ENCODE results near the gene PTP4A2. TPM values are rescaled to one million over a fixed set of nuclear protein-coding genes. Genes with fewer than 3 reads are reported as not detected.
A peak's percentile ranks its signal among the peaks of the same experiment; 100 is the strongest.
"Not testable (repeated sequence)": the region's sequence is repeated elsewhere in the genome, so short reads cannot be mapped to it uniquely, and the experiment has no call there.

PTP4A2 gene
- total RNA-seq, 2 donors from 2014 or later, result 259 to 375 TPM

DNA sequence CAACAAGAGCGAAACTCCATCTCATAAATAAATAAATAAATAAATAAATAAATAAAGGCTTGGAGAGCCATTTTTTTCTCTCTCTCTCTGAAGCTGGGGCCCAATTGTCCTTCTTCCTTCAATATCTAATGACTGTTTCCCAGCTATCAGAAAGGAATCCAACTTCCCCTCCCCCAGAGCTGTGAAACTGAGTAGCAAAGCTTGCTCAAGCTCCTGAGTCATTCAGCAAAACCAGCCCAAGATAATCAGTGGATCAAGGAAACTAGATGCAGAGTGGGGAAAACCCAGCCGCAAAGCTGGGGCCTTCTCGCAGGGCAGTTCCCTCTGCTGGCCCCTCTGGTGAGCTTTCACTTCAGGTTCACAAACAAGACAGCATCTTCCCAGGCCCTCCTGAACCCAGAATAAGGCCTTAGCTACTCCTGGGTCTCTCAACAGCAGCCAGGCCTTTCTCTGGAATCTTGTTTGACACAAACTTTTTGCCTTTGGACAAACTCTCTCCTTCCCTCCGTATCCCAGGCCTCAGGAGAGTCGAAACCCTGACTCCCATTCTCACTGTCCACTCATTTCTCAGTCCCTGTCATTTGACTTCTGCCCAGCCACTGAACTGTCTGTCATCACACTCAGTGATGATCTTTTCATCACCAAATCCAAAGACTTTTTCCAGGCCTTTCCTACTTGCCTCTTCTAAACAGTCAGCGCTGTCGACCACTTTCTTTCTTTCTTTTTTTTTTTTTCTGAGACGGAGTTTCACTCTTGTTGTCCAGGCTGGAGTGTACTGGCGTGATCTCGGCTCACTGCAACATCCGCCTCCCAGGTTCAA, 18.0 kb upstream of the PTP4A2 start:
- peak; percentile 92 for DNase-seq (ENCODE audit: low spot score)
- intact Hi-C loops (cut with DNase I), result no loop called here

DNA sequence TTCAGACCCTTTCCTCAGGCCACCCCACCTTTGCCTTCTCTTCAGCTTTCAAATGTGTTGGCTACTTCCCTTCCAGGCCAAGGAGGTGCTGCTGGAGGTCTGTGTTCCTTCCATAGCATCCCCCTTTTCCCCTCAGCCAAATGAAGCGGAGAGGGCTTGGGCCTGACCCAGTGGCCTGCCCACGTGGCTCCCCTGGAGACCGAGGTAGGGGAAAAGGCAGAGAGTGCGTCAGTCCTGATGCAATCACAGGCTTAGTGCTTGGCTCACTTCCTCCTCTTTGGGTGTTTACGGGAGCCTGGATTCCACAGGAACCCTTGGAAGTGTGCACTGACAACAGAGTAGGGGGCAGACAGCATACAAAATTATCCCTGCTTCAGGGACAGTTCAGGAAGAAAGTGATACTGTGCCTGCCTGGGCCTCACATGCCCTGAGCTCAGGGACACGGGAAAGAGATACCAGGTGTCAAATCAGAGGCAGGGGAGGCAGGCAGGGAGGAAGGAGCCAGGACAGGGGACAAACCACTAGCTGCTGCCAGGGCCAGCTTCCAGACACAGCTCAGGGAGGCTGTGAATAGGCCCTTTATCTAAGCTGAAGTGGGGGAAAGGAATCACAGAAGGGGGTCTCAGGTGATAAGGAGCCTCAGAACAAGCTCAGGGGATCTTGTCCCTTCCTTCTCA, 16.6 kb upstream of the PTP4A2 start:
- intact Hi-C loops (cut with DNase I), result no loop called here

DNA sequence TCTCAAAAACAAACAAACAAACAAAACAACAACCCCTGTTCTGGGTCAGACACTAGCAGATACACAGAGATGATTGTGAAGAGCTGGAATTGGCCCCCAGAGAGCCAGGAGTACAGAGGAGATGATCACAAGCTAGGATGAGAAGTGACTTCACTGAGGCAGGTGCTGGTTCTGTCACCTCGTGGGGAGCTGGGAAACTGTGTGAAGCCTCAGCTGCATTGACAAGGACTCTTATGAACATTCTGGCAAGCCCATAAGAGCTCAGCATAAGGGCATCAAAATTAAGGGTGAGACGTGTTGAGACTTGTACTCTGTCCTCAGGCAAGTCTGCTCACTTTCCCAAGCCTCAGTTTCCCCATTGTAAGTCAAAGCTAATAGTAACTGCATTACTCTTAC, 14.7 kb upstream of the PTP4A2 start:
- intact Hi-C loops (cut with DNase I), result no loop called here
- DNase-seq (ENCODE audit: low spot score), result no peak

More for the DNA sequence above, 16.6 kb upstream of the PTP4A2 start:
- peak; percentile 95 for DNase-seq (ENCODE audit: low spot score)

DNA sequence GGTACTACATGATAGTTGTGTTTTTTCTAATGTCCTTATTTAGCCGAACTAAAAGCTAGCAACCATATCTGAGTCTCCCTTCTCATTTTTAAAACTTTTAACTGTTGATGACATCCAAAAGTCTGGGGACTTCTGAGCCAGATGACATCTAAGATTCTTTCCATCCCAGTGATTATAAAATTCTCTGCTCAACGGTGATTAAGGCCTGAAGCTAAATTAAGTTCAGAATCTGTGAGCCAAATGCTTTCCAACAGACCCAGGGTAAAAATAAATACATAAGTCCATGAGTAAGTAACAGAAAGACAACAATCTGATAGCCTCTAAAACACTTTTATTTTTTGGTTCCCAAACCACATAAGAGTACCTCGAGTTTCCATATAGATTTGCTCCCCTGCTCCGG, 13.1 kb upstream of the PTP4A2 start:
- intact Hi-C loops (cut with DNase I), result no loop called here
- DNase-seq (ENCODE audit: low spot score), result no peak

DNA sequence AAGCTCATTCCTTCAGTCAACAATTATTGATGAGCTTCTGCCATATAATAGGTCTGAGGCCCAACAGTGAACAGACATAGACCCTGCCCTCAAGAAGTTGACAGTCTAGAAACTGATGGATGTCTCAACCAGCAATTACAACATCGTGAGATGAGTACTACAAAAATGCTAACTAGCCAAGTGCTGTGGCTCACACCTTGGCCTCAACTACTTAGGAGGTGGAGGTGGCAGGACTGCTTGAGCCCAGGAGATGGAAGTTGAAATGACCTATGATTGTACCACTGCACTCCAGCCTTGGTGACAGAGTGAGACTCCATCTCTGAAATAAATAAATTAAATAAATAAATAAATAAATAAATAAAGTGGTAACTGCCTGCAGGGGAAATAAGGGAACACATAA, 11.7 kb upstream of the PTP4A2 start:
- intact Hi-C loops (cut with DNase I), result no loop called here

DNA sequence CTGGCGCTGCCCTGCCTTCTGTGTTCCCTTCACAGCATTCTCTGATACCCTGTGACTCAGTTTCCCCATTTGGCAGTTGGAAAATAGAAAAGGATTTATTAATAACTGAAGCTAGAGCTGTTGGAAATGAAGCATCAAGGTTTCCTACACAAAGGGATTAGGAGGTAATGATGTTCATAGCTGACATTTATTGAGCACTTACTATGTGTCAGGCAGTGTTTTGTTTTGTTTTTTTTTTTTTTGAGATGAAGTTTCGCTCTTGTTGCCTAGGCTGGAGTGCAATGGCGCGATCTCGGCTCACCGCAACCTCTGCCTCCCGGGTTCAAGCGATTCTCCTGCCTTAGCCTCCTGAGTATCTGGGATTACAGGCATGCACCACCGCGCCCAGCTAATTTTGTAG, 7.5 kb upstream of the PTP4A2 start:
- DNase-seq (ENCODE audit: low spot score); intact Hi-C loops (cut with DNase I): not testable (repeated sequence)

More for the DNA sequence above, 11.7 kb upstream of the PTP4A2 start:
- no peak for DNase-seq (ENCODE audit: low spot score)

DNA sequence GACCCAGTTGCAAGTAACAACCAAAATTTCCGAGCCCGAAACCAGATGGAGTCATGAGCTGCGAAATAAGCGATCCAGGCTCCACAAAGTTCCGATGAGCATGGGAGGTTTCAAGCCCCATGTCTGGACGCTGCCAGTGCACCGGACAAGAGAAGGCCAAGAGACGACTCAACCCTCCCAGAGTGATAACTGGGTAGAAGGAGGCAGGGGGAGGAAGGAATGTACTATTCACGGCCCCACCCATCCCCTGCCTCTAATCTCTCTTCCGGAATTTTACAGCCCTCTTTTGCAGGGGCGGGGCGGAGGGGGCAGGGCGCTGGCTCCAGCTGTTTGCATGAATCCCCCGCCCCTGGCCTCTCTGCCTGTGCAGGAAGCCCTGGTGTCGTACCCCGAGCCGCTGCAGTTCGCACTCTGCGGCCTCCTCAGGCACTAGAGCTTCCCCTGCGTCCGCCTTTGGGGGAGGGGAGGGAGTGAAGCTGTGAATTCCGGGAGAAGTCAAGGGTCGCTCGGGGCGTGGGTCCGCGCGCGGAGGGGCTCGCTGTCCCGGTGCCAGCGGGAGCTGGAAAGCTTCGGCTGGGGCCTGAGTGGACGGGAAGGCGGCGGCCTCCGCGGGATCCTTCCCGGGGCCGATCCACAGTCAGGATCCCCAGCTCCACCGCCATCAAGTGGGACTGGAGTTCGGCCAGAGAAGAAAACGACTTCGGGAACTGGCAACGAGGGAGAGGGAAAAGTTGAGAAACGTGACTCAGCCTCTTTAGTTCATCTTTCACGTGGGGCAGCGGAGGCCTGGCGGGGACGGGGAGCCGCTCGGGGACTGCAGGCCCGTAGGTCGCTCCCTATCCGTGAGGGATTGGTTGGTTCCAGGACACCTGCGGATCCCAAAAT, 6.3 kb upstream of the PTP4A2 start:
- DNase-seq (ENCODE audit: low spot score), result peak; percentile 97
- intact Hi-C loops (cut with DNase I), result no loop called here

DNA sequence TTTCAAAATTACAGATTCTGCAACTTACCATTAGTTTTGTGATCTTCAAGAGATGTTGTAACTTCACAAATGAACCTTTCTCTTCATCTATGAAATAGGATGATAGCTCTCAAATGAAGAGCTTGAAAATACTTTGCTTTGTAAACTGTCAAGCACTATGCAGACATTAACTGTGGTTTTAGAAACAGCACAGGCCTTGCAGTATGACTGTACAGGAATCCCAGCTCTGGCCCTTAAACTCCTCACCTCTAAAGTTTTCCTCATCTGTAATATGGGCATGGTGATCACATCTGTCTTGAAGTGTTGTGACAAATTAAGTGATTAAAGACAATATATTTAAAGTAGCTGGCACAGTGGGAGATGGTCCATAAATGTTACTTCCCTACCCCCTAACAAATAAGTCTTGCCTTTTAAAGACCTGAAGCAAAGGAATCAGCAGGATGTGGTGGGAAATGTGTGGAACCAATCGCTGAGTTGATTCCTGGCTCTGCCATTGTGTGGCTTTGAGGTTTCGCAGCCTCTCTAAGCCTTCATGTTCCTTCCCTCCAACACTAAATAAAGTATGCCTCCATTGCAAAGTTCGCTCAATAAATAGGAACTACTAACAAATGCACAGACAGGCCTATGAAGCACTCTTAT, 5.5 kb upstream of the PTP4A2 start:
- DNase-seq (ENCODE audit: low spot score), result no peak
- intact Hi-C loops (cut with DNase I), result no loop called here

DNA sequence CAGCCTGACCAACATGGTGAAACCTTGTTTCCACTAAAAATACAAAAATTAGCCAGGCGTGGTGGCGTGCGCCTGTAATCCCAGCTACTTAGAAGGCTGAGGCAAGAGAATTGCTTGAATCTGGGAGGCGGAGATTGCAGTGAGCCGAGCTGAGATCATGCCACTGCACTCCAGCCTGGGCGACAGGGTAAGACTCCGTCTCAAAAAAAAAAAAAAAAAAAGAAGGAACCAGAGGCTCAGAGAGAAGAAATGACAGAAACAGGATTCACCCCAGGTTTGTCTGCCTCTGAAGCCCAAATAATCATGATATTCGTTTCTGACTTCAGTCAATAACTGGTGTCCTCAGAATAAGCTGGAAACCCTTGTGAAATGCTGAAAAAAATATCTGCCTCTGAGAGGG, 3.9 kb upstream of the PTP4A2 start:
- intact Hi-C loops (cut with DNase I); DNase-seq (ENCODE audit: low spot score): not testable (repeated sequence)

DNA sequence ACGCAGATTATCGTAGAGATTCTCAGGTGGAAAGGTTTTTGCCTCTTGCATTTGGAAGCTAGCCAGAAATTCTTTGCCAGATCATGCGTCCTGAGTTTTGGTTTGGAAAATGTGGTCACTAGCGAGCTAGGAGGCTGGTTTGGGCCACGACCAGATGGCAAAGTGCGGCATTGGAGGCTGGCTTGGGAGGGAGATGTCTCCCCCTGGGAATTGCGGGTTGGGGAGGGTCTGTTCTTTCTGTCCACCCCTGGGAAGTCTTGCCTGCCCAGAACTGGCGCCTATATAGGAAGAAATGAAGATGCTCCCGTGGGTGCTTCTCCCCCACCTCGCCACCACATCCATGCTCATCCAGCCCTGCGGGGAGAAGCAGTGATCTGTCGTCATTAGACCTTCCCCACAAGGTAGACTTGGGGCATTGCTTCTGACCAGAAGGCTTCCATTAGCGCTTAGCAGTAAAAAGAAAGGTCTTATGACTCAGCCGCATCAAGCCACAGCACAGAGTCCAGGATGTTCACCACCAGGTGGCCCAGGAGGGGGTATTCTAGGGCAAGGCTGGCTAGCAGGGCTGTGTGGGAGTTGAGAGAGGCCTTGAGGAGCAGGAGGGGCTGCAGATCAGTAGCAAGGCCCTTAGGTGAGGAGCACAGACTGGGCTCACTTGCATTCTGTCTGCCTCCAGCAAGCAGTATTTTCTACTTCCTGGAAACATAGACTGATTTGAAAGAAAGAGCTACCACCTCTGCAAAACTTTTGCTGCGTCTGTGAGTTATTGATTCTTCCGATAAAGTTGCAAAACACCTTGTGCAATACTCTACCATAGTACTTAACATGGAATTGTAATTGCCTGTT, 1.5 kb upstream of the PTP4A2 start:
- no peak for DNase-seq (ENCODE audit: low spot score)
- intact Hi-C loops (cut with DNase I), result no loop called here

DNA sequence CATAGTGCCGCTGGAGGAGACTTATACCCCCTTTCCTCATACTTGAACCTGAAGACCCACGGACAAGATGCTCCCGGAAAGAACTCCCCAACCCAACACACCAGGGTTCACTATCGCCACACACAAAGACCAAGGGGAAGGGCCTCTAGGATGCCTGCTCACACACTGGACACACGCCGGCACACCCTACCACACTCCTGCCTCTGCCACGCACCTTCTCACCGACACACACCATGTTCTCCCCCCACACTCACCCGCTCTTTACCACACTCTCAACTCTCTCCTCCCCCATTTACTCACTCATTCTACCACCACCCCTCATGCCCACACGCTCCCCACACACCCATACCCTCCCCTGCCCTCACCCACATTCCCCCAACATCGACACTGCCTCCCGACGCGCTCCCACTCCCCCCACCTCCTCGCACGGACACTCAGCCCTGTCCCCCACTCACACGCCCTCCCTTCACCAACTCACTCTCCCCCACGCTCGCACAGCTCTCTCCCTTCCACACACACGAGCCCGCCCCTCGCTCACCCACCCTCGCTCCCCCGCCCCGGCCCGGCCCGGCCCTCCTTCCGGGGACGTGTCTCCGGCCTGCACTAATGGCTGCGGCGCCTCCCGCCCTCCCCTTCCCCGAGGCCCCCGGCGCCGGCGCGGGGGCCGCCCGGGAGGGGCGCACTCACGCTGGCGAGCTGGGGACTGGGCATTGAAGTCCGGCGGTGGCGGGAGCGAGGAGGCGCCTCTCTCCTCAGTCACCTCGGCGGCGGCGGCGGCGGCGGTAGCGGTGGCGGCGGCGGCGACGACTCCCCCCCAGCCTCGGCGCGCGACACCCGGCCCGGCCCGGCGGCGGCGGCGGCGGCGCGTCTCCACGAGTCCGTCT, 626 bp downstream of the PTP4A2 start:
- intact Hi-C loops (cut with DNase I), result no loop called here

DNA sequence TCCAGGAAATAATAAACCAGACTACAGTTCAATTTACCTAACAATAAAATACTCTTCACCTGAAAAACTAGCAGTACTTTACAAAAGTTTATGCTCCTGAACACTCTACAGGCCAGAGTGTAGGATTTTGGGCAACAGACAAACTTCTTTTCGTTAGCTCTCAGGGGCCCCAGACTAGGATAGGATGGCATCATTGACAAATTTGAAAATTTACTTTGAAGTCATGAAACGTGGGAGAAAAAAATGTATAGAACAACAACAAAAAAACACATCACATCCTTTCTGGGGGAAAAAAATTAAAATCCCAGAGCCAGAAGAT, 1.2 kb downstream of the PTP4A2 start:
- DNase-seq (ENCODE audit: low spot score), result no peak
- intact Hi-C loops (cut with DNase I), result no loop called here

More for the DNA sequence above, 626 bp downstream of the PTP4A2 start:
- DNase-seq (ENCODE audit: low spot score), result peak; percentile 95

DNA sequence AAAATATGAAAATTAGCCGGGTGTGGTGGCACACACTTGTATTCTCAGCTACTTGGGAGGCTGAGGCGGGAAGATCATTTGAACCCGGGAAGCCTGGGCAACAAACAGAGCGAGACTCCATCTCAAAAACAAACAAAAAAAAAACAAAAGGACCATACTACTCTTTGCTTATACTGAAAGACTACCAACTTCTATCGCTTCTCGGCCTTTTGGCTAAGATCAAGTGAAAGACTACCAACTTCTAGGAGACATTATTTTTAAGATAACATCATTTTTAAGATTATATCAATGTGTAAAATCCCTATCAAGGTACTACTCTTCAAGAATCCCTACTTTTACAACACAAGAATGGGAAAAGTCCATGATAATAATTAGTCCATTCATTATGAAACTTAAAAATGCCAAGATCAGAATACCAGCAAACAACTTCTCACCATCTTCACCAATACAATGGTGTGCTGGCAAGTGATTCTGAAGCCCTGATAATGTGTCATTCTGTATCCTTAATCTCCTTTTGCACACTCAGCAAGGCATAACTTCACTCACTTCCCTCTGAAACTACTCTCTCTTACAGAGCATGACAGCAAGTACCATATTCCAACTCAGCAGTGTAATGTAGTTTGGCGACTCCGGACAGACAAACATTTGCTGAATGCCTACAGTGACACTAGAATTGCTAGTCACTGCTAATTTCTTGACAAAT, 1.7 kb downstream of the PTP4A2 start:
- intact Hi-C loops (cut with DNase I), result no loop called here
- no peak for DNase-seq (ENCODE audit: low spot score)

DNA sequence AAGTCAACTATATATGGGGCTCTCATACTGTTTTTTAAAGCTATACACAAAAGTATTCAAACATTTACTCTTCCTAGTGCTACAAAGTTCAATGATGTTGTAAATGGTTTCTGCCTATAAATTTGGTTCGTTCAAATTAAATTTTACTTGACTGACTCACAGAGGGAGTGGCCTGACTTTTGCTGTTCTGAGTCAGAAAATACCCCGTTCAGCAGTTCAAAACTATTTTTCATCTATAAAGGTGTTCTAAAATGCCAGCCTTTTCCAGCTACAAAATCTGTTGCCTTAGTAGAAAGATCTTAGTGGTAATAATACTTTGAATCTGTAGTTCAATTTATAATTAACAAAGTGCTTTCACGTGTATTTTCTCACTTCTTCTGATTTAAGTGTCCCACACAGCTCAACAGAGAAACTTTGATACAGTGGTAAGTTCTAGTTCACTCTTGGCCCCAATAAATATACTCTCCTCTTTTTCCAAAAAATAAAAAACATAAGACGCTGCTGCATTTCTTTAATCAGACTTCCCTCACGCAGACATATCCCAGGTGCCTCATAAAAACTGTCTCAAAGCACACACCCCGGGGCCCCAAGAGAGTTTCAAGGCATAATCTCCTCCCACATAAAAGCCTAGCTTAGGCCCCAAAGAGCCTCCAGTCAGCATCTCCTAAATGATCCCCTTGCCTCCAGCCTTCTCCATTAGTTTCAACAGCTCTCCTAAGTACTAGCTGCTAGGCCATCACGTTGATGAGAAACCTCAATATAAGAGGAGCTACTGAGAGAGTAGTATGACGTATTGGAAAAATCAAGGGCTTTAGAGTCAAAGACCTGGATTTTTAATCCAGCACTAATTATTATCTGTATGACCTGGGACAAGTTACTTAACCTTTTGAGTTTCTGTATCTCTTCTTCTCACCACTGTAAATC, 3.2 kb downstream of the PTP4A2 start:
- DNase-seq (ENCODE audit: low spot score), result no peak

DNA sequence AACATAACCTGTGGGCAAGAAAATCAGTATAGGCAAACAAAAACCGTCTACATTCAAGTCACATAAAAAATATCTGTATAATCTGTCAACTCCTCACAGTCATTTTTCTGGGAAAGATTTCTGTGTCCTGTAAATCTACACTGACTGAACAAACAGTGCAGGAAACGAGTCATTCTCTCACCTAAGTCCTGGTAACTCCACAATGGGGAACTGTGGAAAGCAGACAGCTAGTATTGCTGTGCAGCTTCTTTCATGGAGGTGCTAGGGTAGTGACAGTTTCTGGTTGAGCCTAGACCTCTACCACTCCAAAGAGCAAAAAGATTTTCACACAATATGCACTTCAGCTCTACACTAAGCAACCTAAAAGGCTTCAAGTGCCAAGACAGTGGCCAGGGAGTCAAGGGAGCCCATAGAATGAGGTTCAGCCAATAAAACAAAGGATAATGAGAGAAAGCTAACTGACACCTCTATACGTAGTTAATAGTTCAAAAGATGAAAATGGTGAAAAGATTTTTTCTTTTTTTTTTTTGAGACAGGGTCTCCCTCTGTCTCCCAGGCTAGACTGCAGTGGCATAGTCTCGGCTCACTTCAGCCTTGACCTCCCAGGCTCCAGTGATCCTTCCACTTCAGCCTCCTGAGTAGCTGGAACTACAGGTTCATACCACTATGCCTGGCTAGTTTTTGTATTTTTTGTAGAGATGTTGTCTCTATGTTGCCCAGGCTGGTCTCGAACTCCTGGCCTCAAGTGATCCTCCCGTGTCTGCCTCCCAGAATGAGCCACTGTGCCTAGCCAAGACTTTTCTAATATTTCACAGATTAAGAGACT, 5.5 kb downstream of the PTP4A2 start:
- no peak for DNase-seq (ENCODE audit: low spot score)
- intact Hi-C loops (cut with DNase I), result no loop called here

More for the DNA sequence above, 3.2 kb downstream of the PTP4A2 start:
- intact Hi-C loops (cut with DNase I), result no loop called here
